DOHH2 (cell line): ENCODE measurements around the gene RP2.

Experiments used
- H3F3A ChIP-seq: fragments of 200-600 bp; sonication (generic), shearing (Covaris generic); 2 replicates; pipeline ENCODE4 v1.6.0; 2016; ENCODE audit warnings: antibody characterized with exemption, mild to moderate bottlenecking; ENCODE audit not compliant: control insufficient read depth, insufficient read depth
- H3K27ac ChIP-seq: fragments of 200-600 bp; sonication (generic); 2 replicates; pipeline ENCODE4 v1.5.1; 2014; ENCODE audit warnings: low read depth, mild to moderate bottlenecking, low read length, moderate library complexity
- H3K27me3 ChIP-seq: fragments of 200-600 bp; sonication (generic); 2 replicates; pipeline ENCODE4 v1.6.1; 2014; ENCODE audit warnings: mild to moderate bottlenecking, low read length, mixed read lengths; ENCODE audit not compliant: control insufficient read depth
- H3K36me3 ChIP-seq: fragments of 200-600 bp; sonication (generic); 2 replicates; pipeline ENCODE4 v1.6.1; 2014; ENCODE audit warnings: mild to moderate bottlenecking, low read length, moderate library complexity, mixed read lengths; ENCODE audit not compliant: control insufficient read depth
- H3K4me1 ChIP-seq: fragments of 200-600 bp; sonication (generic); 2 replicates; pipeline ENCODE4 v1.6.1; 2014; ENCODE audit warnings: mild to moderate bottlenecking, low read length, mixed read lengths; ENCODE audit not compliant: control insufficient read depth
- H3K4me2 ChIP-seq: fragments of 200-600 bp; sonication (generic); 2 replicates; pipeline ENCODE4 v1.6.0; 2014; ENCODE audit warnings: mild to moderate bottlenecking, low read length, moderate library complexity
- H3K4me3 ChIP-seq: fragments of 200-600 bp; sonication (generic); 2 replicates; pipeline ENCODE4 v1.5.1; 2014; ENCODE audit warnings: mild to moderate bottlenecking, low read length, mixed read lengths
- H3K79me2 ChIP-seq: fragments of 200-600 bp; sonication (generic); 2 replicates; pipeline ENCODE4 v1.6.1; 2014; ENCODE audit warnings: mild to moderate bottlenecking, low read length, mixed read lengths; ENCODE audit not compliant: control insufficient read depth
- H3K9me2 ChIP-seq: fragments of 200-600 bp; sonication (generic); replicated peaks from 2 replicates; pipeline ENCODE4 v1.6.1; 2014; ENCODE audit warnings: mild to moderate bottlenecking, low read length, mixed read lengths; ENCODE audit not compliant: control insufficient read depth
- H3K9me3 ChIP-seq: fragments of 200-600 bp; sonication (generic); 2 replicates; pipeline ENCODE4 v1.6.1; 2014; ENCODE audit warnings: antibody characterized with exemption, low read length, mixed read lengths; ENCODE audit not compliant: control insufficient read depth, insufficient read depth
- H4K20me1 ChIP-seq: fragments of 200-600 bp; sonication (generic); 2 replicates; pipeline ENCODE4 v1.6.0; 2014; ENCODE audit warnings: low read depth, mild to moderate bottlenecking, antibody characterized with exemption, low read length, moderate library complexity; ENCODE audit not compliant: control insufficient read depth, insufficient read depth
- EZH2phosphoT487 ChIP-seq: fragments of 200-600 bp; sonication (generic); IDR thresholded peaks from 2 replicates; pipeline ENCODE4 v1.6.1; 2017; ENCODE audit warnings: borderline replicate concordance, mild to moderate bottlenecking, antibody characterized with exemption, low read length, moderate library complexity, mixed read lengths
- TF ChIP-seq, protein P1 (sequence below): fragments of 200-600 bp; sonication (generic); IDR thresholded peaks from one replicate; pipeline ENCODE4 v1.5.1; 2014; ENCODE audit warnings: antibody characterized with exemption, mild to moderate bottlenecking, low read depth, low read length; ENCODE audit not compliant: poor library complexity, severe bottlenecking

The RP2 gene

GRCh38 chrX:46898207-46898606 lies 61.4 kb downstream of the RP2 start:
- Histone ChIP-seq H3K27ac (no peak overlapping the region), H3K4me3 (no peak overlapping the region), H3K4me1 (no peaks in the 10 kb centered on the region), H3K36me3 (no peaks in the 10 kb centered on the region), H3K9me3 (no peaks in the 10 kb centered on the region), H3K27me3 (no peaks in the 10 kb centered on the region), H4K20me1 (no peaks in the 10 kb centered on the region), H3F3A (no peaks in the 10 kb centered on the region), H3K9me2 (no peaks in the 10 kb centered on the region), H3K79me2 (no peaks in the 10 kb centered on the region), H3K4me2 (no peak overlapping the region)
- TF ChIP-seq, protein P1, sequence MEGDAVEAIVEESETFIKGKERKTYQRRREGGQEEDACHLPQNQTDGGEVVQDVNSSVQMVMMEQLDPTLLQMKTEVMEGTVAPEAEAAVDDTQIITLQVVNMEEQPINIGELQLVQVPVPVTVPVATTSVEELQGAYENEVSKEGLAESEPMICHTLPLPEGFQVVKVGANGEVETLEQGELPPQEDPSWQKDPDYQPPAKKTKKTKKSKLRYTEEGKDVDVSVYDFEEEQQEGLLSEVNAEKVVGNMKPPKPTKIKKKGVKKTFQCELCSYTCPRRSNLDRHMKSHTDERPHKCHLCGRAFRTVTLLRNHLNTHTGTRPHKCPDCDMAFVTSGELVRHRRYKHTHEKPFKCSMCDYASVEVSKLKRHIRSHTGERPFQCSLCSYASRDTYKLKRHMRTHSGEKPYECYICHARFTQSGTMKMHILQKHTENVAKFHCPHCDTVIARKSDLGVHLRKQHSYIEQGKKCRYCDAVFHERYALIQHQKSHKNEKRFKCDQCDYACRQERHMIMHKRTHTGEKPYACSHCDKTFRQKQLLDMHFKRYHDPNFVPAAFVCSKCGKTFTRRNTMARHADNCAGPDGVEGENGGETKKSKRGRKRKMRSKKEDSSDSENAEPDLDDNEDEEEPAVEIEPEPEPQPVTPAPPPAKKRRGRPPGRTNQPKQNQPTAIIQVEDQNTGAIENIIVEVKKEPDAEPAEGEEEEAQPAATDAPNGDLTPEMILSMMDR, result no peak
- TF ChIP-seq EZH2phosphoT487, result no peak

- TF ChIP-seq, protein P1, result peak; percentile 73
- no peak for TF ChIP-seq EZH2phosphoT487
- no peak overlapping the region for H3K27ac ChIP-seq
Observed at GRCh38 chrX:46903458-46904242, 66.8 kb downstream of the RP2 start.

DNA sequence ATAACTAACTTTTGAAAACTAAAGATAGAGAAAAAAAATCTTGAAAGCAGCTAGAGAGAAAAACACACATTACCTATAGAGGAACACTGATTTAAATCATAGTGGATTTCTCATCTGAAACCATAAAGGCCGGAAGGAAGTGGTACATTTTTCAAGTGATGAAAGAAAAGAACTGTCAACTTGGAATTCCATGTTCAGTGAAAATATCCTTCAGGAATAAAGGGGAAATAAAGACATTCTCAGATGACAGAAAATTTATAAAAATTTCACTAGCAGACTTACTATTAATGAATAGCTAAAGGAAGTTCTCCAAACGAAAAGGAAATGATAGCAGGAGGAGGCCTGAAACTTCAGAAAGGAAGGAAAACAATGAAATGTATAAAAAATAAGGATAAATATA lies 67.8 kb downstream of the RP2 start:
- Histone ChIP-seq H3K9me2 (no peaks in the 10 kb centered on the region), H3K4me2 (no peak overlapping the region)

More at GRCh38 chrX:46903458-46904242, 66.8 kb downstream of the RP2 start:
- Histone ChIP-seq H3K36me3 (no peaks in the 10 kb centered on the region), H3K9me3 (no peaks in the 10 kb centered on the region), H3K27me3 (peaks cover 5% of the 10 kb centered on the region; the same call in 1 of the 2 replicates), H3K4me2 (peak overlapping the region; percentile 82), H3K4me1 (peaks cover 9% of the 10 kb centered on the region), H3F3A (no peaks in the 10 kb centered on the region), H3K79me2 (no peaks in the 10 kb centered on the region), H3K4me3 (peak overlapping the region; percentile 73), H3K9me2 (no peaks in the 10 kb centered on the region), H4K20me1 (no peaks in the 10 kb centered on the region)

More for the DNA sequence above, 67.8 kb downstream of the RP2 start:
- no peaks in the 10 kb centered on the region for H3K9me3 ChIP-seq
- no peak overlapping the region for H3K27ac ChIP-seq
- no peaks in the 10 kb centered on the region for H3K79me2 ChIP-seq
- H3K36me3 ChIP-seq, result no peaks in the 10 kb centered on the region
- H3K4me1 ChIP-seq, result peaks cover 9% of the 10 kb centered on the region
- H3K4me3 ChIP-seq, result no peak overlapping the region
- no peaks in the 10 kb centered on the region for H4K20me1 ChIP-seq
- H3K27me3 ChIP-seq, result peaks cover 8% of the 10 kb centered on the region; the same call in 1 of the 2 replicates
- TF ChIP-seq, protein P1, result no peak
- no peak for TF ChIP-seq EZH2phosphoT487
- no peaks in the 10 kb centered on the region for H3F3A ChIP-seq
